ENCODE data around the gene NRM. TPM values are rescaled to one million over a fixed set of nuclear protein-coding genes. Genes with fewer than 3 reads are reported as not detected.

The NRM gene
- total and polyA plus RNA-seq, 12 donors = 1.6 to 11.6 (median 3.8) TPM

- Histone ChIP-seq H3K27me3 (no peaks in the 10 kb centered on the region), H3K4me1 (peaks cover 7 to 25% (median 17%) of the 10 kb centered on the region in 9 donors), H3K4me3 (no peak overlapping the region), H3K27ac (no peak overlapping the region), H3K36me3 (peaks cover 9 to 68% (median 55%) of the 10 kb centered on the region in 9 donors), H3K9me3 (no peaks in the 10 kb centered on the region)
- TF ChIP-seq, protein P1, sequence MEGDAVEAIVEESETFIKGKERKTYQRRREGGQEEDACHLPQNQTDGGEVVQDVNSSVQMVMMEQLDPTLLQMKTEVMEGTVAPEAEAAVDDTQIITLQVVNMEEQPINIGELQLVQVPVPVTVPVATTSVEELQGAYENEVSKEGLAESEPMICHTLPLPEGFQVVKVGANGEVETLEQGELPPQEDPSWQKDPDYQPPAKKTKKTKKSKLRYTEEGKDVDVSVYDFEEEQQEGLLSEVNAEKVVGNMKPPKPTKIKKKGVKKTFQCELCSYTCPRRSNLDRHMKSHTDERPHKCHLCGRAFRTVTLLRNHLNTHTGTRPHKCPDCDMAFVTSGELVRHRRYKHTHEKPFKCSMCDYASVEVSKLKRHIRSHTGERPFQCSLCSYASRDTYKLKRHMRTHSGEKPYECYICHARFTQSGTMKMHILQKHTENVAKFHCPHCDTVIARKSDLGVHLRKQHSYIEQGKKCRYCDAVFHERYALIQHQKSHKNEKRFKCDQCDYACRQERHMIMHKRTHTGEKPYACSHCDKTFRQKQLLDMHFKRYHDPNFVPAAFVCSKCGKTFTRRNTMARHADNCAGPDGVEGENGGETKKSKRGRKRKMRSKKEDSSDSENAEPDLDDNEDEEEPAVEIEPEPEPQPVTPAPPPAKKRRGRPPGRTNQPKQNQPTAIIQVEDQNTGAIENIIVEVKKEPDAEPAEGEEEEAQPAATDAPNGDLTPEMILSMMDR (IDR thresholded peaks at IDR 0.05) = no peak
- ATAC-seq = no peak
- 88 to 91% methylated on average over 12 of the region's 12 CpGs for WGBS, 2 donors
- intact Hi-C loops (cut with DNase I) = no loop called here
- DNase-seq = no peak
These were observed 39.6 kb downstream of the NRM start for GRCh38 chr6:30651143-30651542.

DNA sequence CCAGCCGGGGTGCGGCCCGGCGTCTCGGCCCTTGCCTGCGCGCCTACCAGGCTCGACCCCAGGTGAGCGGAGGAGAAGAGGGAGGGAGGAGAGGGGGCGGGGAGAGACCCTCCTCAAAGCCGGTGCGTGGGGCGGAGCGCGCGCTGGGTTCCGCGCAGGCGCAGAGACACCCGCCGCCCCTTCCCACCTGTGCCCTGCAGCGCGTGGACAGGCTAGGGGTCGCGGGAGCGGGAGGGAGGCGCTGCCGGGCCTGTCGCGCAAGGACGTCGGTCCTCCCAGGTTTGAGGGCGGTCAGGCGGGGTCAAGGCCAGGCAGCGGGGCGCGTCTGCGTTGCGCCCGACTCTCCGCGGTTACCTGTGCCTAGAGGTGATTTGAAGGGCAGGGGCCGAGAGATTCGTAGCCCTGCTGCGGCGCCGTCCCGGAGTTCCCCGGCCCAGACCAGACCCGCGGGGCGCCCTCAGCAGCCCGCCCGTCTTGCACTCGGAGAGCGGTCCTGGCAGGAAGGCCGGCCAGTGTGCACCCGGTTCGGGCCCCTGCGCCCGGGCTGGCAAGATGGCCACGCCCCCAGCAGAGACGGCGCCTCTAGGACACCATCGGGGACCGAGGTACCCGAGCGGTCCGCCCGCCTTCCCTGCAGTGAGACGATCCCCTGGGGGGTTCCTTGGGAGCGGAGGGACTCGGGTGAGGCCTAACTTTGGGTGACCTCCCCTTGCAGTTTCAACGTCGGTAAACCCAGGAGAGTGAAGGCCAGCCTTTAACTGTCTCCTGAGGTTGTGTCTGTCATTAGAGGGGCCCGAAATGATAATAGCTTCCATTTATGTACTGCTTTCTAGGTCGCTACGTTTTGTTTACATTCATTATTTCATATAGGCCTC lies 43.3 kb downstream of the NRM start:
- peak; percentile 69 to 77 for DNase-seq
- peak overlapping the region; percentile 73 to 100 (median 95) for H3K4me3 ChIP-seq
- H3K9me3 ChIP-seq = no peaks in the 10 kb centered on the region
- peak overlapping the region; percentile 92 to 99 (median 96) for H3K27ac ChIP-seq
- peaks cover 0 to 62% (median 18%) of the 10 kb centered on the region in 9 donors for H3K36me3 ChIP-seq
- intact Hi-C loops (cut with DNase I) = no loop called here
- peaks cover 7 to 36% (median 22%) of the 10 kb centered on the region in 9 donors for H3K4me1 ChIP-seq
- H3K27me3 ChIP-seq = no peaks in the 10 kb centered on the region
- ATAC-seq = peak; percentile 78 to 90 (median 85)
- TF ChIP-seq, protein P1 (IDR thresholded peaks at IDR 0.05) = no peak
- WGBS, 2 donors = 1% methylated on average over 70 to 77 of the region's 78 CpGs

GRCh38 chr6:30646450-30647241 lies 44.1 kb downstream of the NRM start, which contains the start of gene C6orf136:
Gene C6orf136 (plus strand): TSS chr6:30647133. CDS start chr6:30647232, 99 bp downstream.
- WGBS, 2 donors = 9 to 10% methylated on average over 32 to 37 of the region's 37 CpGs
- Histone ChIP-seq H3K4me1 (peaks cover 7 to 36% (median 22%) of the 10 kb centered on the region in 9 donors), H3K36me3 (peaks cover 0 to 62% (median 11%) of the 10 kb centered on the region in 9 donors), H3K9me3 (no peaks in the 10 kb centered on the region), H3K27ac (peak within 1 kb of the TSS; percentile 92 to 99 (median 96)), H3K4me3 (peak within 1 kb of the TSS; percentile 73 to 100 (median 95)), H3K27me3 (no peaks in the 10 kb centered on the region)
- TF ChIP-seq, protein P1 (IDR thresholded peaks at IDR 0.05) = no peak
- ATAC-seq (peak; percentile 88 to 96 (median 93)), DNase-seq (peak; percentile 92 to 94)
- intact Hi-C loops (cut with DNase I) = no loop called here

GRCh38 chr6:30645989-30646388 lies 44.8 kb downstream of the NRM start:
- H3K27ac ChIP-seq = peak overlapping the region in 2 of 10 donors; percentile 96
- ATAC-seq = no peak

More at GRCh38 chr6:30645989-30646388, 44.8 kb downstream of the NRM start:
- no peaks in the 10 kb centered on the region for H3K9me3 ChIP-seq
- peaks cover 0 to 62% (median 4%) of the 10 kb centered on the region in 9 donors for H3K36me3 ChIP-seq
- intact Hi-C loops (cut with DNase I) = no loop called here
- 68 to 79% methylated on average over 1 of the region's 1 CpG for WGBS, 2 donors
- H3K4me3 ChIP-seq = peak overlapping the region in 1 of 10 donors; percentile 96
- H3K27me3 ChIP-seq = no peaks in the 10 kb centered on the region
- TF ChIP-seq, protein P1 (IDR thresholded peaks at IDR 0.05) = no peak
- no peak for DNase-seq
- peaks cover 7 to 36% (median 22%) of the 10 kb centered on the region in 9 donors for H3K4me1 ChIP-seq
